Stimulated activated CD8-positive, alpha-beta memory T cell treated with anti-CD3 and anti-CD28 coated beads, Interleukin-15, amount 100 ng/mL, for 48 hours (primary cell): ENCODE measurements around the gene CRB2.
A peak's percentile ranks its signal among the peaks of the same experiment; 100 is the strongest.
"Not testable (repeated sequence)": the region's sequence is repeated elsewhere in the genome, so short reads cannot be mapped to it uniquely, and the experiment has no call there.

Experiments used
- DNase-seq, 2 donors: peaks; one replicate each; pipeline ENCODE4 v3.0.0-alpha.2; 2020; ENCODE audit warnings: low read depth in 2 of 2

The CRB2 gene

DNA sequence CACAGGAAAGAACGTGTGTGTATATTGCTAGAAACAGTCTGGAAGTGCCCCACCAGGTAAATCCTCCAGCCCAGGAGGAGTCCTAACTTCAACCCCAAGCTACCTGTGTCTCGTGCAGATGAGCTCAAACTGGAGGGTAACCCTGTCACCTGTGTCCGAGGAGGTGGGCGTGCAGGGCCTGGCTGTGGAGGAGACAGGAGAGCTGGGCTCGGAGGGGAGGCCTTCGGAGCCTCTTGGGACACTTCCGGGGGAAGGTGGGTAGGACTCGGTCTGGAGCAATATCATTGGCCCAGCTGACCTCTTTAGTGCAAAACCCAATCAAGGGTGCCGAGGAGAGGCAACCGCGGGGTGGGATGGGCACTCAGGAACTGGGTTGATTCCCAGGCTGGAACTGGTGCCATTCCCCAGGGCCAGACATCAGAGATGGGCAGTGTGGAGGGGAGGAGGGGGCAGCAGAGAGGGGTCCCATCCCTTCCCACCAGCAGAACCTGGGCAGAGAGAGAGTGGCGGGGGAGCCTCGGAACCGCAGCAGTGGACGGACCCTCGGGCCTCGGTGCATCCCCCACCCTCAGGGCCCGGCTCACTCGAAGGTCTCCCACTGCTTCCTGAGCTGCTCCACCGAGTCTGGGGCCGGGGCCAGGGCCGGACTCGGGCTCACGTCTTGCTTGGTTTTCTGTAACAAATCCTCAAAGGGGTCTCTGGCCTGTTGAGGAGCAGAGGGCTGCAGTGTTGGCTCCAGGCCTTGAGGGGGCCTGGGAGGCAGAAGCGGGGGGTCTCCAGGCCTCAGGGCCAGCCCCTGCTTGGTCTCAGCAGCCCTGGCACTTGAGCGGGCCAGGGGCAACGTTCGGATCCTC is 25.1 kb downstream of the CRB2 start:
- DNase-seq = no peak

DNA sequence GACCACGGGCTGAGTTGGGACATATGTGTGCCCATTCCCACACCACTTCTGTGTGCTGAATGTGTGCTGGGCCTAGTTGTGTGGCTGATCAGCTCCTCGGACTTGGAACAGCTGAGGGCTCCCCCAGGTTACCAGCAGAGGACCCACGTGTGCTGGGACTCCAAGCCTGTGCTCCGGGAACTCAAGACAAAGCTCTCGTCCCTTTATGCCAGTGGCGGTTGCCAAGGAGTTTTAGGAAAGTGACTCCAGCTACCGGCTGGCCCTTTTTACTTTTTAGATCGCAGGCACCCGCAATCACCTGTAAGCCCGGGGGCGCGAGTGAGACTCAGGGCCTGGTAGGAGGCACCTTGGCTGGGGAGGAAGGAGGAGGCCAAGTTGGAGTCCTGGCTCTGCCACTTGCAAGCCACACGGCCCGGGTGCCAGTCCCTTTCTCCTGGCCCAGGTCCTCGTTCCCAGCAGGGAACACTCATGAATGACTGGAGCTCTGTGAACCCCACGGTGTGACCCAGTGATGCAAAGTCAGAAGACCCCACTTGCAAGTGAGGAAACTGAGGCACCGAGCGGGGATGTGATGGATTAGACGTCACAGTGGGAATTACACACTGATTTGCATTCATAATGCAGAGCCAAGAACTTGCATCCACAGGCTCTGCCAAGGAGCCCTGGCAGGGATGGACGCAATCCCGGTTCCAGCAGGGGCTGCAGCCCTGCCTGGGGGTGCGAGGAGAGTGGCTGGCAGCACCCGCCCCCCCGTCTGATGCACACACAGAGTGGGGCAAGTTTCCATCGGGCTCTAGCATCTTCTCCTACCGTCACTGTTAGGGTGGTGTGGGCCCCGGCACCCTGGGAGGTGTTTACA is 26.9 kb downstream of the CRB2 start:
- DNase-seq = no peak

DNA sequence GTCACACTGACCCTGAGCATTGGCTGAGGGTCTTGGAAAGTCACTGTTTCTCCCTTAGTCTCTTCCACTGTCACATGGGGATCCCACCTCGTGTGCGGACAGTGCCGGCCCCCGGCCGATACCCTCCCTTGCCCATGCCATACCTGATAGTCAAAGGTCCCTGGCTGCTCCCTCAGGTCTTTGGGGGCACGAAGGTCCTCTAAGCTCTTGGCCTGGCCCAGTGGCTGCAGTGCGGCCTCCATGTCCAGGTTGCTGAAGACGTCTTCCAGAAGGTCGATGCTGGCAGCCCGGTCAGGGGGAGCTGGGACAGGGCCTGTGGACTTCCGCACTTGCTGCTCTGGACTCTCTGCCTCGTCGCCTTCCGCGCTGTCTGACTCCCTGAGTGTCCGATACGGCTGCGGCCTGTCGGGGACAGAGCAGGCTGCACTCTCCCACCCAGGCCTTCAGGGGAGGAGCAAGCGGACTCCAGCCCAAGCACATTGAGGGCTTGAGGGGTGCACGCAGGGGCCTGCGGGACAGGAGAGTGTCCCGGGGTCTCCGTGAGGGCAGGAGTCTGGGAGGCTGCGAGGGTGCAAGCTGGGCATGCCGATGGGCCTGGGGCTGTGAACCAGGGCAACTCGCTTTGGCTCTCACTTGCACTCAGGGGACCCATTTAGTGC is 27.6 kb downstream of the CRB2 start:
- DNase-seq = no peak

DNA sequence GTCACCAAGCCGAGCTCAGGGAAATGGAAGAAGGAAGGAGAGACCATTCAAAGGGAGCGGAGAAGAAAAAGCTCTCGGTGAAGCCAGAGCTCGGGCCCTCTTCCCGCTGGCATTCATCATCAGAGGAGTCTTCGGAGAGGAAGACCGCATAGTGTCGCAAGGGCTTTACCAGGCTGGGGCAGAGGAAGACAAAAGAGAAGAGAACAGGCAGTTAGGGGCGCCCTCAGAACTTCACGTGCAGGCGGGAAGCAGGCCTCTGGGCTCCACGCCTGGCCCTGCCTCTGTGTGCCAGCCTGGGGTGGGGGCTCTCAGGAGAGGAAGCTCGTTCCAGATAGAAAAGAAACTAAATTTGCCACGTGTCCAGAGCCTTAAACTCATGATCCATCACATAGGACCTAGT is 31.7 kb downstream of the CRB2 start:
- DNase-seq = no peak

DNA sequence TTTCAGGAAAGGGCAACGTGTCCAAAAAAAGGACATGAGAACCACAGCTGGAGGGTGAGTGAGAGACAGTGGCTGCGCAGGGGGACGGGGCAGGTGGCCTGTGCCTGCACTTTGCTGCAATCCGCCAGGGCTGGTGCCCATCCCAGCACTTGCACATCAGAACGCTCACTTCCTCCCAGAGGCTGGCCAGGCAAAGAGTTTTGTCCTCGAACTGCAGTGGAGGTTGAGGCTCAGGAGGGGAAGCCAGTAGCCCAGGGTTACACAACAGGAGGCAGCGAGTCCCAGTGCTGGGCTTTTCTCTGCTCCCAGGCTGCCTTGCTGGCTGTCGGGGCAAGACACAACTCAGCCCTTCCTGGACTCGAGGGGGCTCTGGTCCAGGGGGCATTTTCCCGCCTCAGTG is 33.1 kb downstream of the CRB2 start:
- no peak for DNase-seq

DNA sequence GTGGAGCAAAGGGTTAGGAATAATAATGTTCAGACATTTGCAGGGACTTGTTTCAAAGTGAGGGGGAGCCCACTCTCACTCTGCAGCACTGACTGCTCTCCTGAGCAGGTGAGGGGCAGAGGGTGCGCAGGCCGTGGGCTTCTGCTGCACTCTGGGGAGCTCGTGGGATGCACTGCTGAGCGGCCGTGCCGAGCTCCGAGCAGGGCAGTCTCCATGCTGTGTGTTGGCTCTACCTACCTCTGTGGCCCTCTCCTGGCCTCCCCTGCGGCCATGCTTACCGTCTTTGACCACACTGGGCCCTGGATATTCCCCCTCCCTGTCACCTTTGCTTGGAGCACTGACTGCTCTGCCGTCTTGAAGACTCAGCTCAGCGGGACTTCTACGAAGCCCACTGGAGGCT is 33.7 kb downstream of the CRB2 start:
- DNase-seq = no peak

DNA sequence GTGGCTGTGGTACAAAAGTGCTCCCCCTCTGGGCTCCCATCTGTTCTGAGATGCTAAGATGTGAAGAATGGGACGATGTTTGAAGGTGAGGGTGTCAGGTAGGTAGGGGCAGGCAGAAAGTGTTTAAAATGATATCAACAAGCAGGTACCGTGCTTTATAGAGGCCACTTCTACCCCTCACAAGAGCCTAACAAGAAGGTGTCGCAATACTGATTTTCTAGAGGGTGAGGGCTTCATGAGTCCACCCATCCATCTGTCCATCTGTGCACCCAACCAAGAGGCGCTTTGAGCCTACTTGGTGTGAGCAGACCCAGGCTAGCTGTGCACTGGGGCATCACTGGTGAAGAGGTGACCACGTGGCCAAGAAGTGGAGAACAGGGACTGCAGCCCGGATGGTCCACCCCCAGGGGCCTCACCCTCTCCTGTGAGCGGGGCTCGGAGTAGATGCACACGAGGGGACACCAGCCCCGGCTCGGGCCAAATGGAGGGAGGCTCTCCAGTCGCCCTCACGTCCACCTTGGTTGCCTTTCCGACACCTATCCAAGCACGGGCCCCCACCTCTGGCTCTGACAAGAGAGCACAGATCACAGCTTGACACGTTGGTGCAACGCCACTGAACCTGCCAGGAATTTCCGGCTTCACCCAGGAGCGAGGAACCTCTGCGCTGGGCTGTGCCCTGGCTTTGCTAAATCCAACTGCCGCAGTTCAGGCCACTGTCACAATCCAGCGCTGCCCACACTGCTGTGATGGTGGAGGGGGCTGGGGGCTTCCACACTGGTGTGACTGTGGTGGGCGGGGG is 34.5 kb downstream of the CRB2 start:
- no peak for DNase-seq

DNA sequence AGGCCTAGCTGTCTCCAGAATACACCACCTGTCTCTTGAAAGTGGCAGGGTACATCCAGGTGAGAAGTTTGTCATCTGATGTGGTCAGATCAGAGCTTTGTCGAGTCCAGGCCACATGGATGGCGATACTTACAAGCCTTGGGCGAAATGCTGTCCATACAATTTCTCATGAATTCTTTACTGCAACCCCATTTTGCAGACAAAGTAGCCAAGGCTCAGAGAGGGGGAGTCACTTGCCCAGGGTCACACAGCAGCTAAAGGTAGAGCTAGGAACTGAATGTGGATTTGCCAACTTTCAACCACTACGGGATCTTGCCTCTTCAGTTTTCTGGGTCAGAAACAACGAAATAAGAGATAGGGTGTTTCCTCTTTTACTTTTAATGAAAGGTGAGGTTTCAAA is 35.2 kb downstream of the CRB2 start:
- DNase-seq = no peak

DNA sequence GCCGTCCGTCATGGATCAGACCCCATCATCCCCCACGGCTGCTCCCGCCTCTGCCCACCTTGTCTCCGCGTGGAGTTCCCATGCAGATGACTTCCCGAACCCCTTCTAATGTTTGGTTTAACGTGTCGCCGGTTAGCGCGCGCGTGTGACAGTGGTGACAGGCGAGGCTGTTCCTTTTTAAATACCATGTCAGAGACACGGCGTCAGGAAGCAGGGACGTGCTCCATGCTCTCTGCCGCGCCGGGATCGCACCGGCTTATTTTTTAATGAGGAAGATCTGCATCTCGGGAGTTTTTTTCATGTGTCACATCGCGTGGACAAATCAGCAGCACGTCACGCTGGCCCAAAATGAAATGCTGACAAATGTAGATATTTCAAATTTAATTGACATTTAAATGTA is 35.9 kb downstream of the CRB2 start:
- DNase-seq = no peak

DNA sequence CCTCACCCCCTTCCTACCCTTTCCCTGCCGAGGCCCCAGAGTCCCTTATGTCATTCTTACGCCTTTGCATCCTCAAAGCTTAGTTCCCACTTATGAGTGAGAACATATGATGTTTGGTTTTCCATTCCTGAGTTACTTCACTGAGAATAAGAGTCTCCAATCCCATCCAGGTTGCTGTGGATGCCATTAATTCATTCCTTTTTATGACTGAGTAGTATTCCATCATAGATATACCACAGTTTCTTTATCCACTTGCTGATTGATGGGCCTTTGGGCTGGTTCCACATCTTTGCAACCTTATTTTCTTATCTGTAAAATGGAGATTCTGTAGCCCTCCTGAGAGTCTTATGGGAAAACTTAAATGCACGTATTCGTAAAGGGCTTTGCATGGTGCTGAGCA is 36.8 kb downstream of the CRB2 start:
- DNase-seq = no peak

DNA sequence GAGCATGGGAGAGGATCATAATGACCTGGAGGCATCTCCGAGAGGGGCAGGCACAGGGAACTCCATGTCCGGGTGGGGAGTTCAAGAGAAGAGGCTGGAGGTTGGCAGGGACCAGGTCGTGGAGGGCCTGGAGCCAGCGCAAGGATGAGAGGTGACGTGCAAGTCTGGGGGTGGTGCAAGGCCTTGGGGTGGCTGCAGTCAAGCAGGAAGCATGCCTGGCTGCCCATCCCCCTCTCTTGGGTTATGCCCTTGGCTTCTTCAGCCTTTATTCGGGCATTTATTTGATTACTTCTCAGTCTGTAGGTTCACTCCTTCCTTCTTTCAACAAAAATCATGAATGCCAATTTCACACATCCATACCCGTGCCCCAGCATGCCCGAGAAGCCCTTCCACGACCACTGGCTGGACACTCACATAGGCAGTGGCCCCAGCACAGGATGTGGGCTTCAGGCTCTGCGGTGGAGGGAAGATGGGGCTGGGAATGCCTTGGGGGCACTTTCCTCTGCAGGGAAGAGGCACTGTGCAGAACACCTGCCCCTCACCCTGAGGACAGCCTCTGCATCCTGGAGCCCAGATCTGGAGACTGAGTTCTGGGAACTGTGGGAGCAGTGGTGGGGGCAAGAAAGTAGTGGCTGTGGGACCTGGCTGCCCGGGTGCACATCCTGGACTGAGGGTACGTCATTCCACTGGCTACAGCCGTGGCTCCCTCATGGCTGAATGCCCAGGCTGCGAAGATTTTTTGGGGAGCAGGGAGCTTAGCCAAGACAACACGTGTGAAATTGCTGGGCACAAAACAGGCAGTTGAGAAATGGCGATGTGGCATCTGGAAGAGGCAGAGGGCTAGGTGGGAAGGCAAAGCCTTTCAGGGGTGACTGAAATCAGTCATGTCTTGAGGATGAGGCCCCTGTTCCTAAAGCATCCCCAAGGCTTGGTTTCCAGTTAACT is 38.6 kb downstream of the CRB2 start:
- DNase-seq = no peak

DNA sequence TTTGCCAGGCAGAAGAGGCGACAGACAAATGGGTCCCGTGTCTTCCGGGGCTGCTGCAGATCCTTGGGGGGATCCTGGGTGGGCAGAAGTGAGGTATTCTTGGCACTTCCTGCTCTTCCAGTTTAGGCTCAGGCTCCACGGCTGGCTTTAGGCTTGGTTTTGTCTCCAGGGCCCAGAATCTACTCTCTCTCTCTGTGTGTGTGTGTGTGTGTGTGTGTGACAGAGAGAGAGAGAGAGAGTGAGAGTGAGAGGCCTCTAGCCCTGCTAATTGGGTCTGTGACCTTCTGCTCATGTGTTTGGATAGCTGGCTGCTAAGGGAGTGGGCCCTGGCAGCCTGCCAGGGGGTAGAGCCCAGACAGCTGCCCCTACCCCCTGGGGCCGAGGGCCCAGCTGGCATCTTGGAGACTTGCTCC is 39.3 kb downstream of the CRB2 start:
- DNase-seq = no peak

DNA sequence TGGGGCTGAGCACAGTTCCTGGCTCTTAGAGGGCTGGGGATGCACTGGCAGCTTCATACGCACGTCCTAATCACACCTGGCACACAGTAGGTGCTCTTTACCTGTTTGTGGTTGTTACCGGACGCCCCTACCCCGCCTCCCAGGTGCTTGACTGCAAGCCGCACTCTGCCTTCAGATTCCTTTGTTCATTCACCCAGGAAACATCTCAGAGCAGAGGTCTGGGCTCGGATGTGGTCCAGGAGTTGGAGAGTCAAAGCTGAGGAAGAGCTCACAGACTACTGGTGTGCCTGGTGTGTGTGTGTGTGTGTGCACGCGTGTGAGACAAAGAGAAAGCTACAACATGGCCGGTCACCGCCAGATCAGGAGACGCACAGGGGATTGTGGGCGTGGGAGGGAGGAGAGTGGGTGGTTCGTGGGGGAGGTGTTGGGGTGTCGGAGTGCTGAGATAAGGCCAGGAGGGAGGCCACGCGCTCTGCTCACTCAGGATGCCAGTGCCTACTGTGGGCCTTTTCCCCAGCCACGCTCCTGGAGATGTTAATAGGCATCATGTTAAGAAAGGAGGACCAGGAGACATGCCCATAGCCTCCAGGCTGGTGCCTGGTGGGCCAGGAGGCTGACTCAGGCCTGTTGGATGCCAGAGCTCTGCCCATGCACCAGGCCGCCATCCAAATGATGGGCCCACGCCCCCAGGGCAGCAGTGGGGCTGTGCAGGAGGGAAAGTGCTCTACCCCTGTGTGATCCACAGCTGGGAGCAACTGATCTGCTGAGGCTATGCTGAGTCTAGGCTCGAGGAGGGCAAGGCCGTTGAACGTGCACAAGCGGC is 39.9 kb downstream of the CRB2 start:
- DNase-seq = no peak

DNA sequence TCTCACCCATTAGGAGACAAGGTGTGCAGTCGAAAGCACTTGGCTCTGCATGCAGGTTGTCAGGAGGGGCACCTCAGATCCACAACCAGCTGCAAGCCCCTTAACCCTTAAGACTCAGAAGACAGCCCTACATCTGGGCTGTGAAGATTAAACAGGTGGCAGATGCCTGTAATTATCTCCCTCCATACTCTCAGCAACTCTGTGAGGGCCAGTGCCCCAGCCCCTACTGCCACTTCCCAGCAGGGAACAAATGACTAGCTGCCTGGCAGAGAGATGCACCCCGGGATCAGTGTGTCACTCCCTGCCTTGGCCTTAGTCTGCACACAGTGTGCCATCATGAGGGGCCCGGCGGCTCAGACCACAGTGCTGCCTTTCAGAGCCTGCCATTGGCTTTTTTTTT is 42.0 kb downstream of the CRB2 start:
- no peak for DNase-seq

DNA sequence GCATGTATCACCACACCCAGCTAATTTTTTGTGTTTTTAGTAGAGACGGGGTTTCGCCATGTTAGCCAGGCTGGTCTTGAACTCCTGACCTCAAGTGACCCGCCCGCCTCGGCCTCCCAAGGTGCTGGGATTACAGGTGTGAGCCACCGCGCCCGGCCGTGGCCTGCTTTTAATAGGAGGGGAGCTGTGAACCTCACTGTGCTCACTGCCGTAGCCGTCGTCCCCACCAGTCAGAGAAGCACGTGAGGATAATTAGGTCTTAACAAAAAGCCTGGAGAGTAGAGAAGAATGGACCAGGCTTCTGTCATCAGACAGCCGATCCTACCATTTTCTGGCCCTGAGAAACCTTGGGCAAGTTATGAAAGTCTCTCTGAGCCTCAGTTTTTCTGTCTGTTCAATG is 42.9 kb downstream of the CRB2 start:
- DNase-seq = not testable (repeated sequence)

DNA sequence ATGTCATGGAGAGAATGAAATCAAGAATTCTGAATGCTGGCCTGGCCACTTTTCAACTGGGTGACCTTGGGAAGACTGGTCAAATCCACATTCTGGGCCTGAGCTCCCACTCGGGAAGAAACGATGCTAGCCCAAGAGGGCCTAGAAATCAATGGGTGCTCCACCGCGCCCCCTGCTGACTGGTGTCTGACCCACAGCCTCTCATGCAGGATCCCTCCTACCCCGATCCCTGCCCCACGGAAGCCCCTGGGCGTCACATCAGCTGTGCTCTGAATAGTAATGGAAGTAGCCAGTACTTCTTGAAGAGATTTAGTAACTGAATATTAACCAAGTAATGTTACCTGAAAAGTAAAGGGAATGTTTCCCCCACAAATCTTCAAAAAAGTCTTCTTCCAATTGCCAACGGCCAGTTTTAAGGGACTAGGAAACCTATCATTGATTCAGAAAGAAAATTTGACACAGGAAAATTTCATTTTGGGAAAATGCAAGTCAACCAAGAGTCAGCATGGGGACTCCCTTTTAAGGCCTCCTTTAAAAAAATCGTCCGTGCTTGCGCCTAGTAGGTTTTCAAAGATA is 43.9 kb downstream of the CRB2 start:
- DNase-seq = peak in 1 of 2 donors; percentile 8

DNA sequence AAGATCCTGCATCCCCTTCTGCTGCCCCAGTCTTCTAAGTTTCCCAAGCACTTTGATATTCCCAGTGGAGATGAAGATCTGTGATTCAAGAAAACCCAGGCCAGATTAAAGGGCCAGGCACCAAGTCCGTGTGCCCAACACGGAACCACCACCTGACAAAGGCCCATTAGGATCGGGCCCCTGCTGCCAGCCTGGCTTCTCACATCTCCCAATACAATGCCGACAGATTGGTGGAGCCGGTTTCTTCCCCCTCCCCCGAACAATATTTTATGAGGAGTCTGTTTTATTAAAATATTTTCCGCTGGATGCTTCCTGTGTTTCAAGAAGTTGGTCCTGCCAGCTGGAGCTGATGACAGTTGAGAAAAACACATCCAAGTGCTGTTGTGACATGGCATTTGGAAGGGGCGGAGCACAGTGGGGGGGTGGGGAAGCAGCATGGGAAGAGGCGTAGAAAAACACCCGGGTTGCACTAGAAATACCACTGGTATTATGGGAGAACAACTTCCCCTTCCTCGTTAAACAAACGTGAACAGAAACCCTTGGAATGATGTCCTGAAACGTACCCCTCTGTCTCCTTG is 45.0 kb downstream of the CRB2 start:
- DNase-seq = no peak

DNA sequence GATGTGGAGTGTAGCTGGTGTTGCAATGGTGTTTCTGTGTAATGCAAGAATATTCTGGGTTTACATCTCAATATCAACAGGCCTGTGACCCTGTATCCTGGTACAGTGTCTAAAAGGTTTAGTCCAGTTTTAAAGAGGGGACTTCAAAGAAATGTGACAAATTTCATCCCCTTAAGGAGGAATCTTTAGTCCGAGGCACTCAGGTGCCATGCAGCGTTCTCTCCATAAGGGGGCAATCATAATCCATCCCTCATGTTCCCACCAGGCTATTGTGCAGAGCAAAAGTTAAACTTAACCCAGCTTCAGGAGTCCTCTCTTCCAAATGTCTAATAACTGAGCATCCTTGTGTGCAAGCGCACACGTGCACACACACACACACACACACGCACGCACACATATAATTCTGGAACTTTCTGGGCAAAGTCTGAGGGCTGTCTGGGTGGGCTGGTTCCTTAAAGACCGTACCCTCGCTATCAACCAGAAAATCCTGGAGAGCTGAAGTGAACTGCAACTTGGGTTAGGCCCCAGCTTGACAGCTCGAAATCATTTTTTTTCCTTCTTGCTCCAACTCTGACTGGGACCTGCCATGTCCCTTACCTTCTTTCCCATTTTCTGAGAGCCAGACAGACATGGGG is 46.0 kb downstream of the CRB2 start:
- no peak for DNase-seq
